ENCODE data around the gene CNNM1. TPM values are rescaled to one million over a fixed set of nuclear protein-coding genes. Genes with fewer than 3 reads are reported as not detected.

Gene CNNM1
- total and polyA plus RNA-seq, 5 donors from 2014 or later: 0.07 TPM; not detected in 4

- Histone ChIP-seq H3K9me3 (ENCODE audit: control insufficient read depth in 2 of 2, low read length in 2 of 2) (no peaks in the 10 kb centered on the region), H3K27ac (ENCODE audit: insufficient read depth, low read length, poor library complexity, severe bottlenecking) (no peak overlapping the region), H3K4me3 (ENCODE audit: low read depth, low read length) (no peak overlapping the region), H3K36me3 (ENCODE audit: control insufficient read depth, insufficient read depth, low read length) (peaks cover 18% of the 10 kb centered on the region), H3K4me1 (ENCODE audit: control insufficient read depth, insufficient read depth, low read length, poor library complexity, severe bottlenecking) (no peaks in the 10 kb centered on the region), H3K27me3 (ENCODE audit: control insufficient read depth, insufficient read depth, low read length) (no peaks in the 10 kb centered on the region)
- DNase-seq (no peak), ATAC-seq (ENCODE audit: low read depth in 2 of 2) (no peak)
- peaks cover 3% of the 10 kb centered on the region for H3K36me3 Mint-ChIP-seq
- peaks cover 9% of the 10 kb centered on the region for H3K27me3 Mint-ChIP-seq
- H3K27ac Mint-ChIP-seq: no peak overlapping the region
- no peaks in the 10 kb centered on the region for H3K9me3 Mint-ChIP-seq
- H3K4me1 Mint-ChIP-seq: peaks cover 0 to 10% (median 3%) of the 10 kb centered on the region in 4 donors
- no peak overlapping the region for H3K4me3 Mint-ChIP-seq
These were observed 64.5 kb downstream of the CNNM1 start for GRCh38 chr10:99393683-99394082.

- ATAC-seq (ENCODE audit: low read depth in 2 of 2) (no peak), DNase-seq (no peak)
- Mint-ChIP-seq H3K4me1 (peaks cover 0 to 10% (median 3%) of the 10 kb centered on the region in 4 donors), H3K4me3 (no peak overlapping the region), H3K36me3 (peaks cover 9% of the 10 kb centered on the region), H3K27me3 (peaks cover 7% of the 10 kb centered on the region), H3K9me3 (no peaks in the 10 kb centered on the region), H3K27ac (peak overlapping the region in 1 of 3 donors; percentile 63)
- Histone ChIP-seq H3K4me3 (ENCODE audit: low read depth, low read length) (no peak overlapping the region), H3K9me3 (ENCODE audit: control insufficient read depth in 2 of 2, low read length in 2 of 2) (no peaks in the 10 kb centered on the region), H3K36me3 (ENCODE audit: control insufficient read depth, insufficient read depth, low read length) (peaks cover 21% of the 10 kb centered on the region), H3K27me3 (ENCODE audit: control insufficient read depth, insufficient read depth, low read length) (no peaks in the 10 kb centered on the region), H3K4me1 (ENCODE audit: control insufficient read depth, insufficient read depth, low read length, poor library complexity, severe bottlenecking) (no peaks in the 10 kb centered on the region), H3K27ac (ENCODE audit: insufficient read depth, low read length, poor library complexity, severe bottlenecking) (no peak overlapping the region)
These were observed 65.1 kb downstream of the CNNM1 start for GRCh38 chr10:99394256-99394655.

GRCh38 chr10:99394761-99395386 is 65.7 kb downstream of the CNNM1 start:
- H3K36me3 Mint-ChIP-seq: peaks cover 11% of the 10 kb centered on the region
- Histone ChIP-seq H3K27me3 (ENCODE audit: control insufficient read depth, insufficient read depth, low read length) (no peaks in the 10 kb centered on the region), H3K4me3 (ENCODE audit: low read depth, low read length) (no peak overlapping the region), H3K36me3 (ENCODE audit: control insufficient read depth, insufficient read depth, low read length) (peaks cover 26% of the 10 kb centered on the region), H3K27ac (ENCODE audit: insufficient read depth, low read length, poor library complexity, severe bottlenecking) (no peak overlapping the region), H3K9me3 (ENCODE audit: control insufficient read depth in 2 of 2, low read length in 2 of 2) (no peaks in the 10 kb centered on the region), H3K4me1 (ENCODE audit: control insufficient read depth, insufficient read depth, low read length, poor library complexity, severe bottlenecking) (no peaks in the 10 kb centered on the region)
- H3K4me3 Mint-ChIP-seq: no peak overlapping the region
- H3K9me3 Mint-ChIP-seq: no peaks in the 10 kb centered on the region
- H3K27me3 Mint-ChIP-seq: peaks cover 7% of the 10 kb centered on the region
- no peak for DNase-seq
- peaks cover 0 to 10% (median 3%) of the 10 kb centered on the region in 4 donors for H3K4me1 Mint-ChIP-seq
- ATAC-seq (ENCODE audit: low read depth in 2 of 2): no peak
- H3K27ac Mint-ChIP-seq: peak overlapping the region in 2 of 3 donors; percentile 55 to 63

GRCh38 chr10:99395750-99396445 is 66.7 kb downstream of the CNNM1 start:
- no peak overlapping the region for H3K4me3 ChIP-seq (ENCODE audit: low read depth, low read length)
- H3K27ac ChIP-seq (ENCODE audit: insufficient read depth, low read length, poor library complexity, severe bottlenecking): no peak overlapping the region
- H3K9me3 Mint-ChIP-seq: no peaks in the 10 kb centered on the region
- H3K27me3 ChIP-seq (ENCODE audit: control insufficient read depth, insufficient read depth, low read length): no peaks in the 10 kb centered on the region
- peaks cover 11% of the 10 kb centered on the region for H3K36me3 Mint-ChIP-seq
- DNase-seq (no peak), ATAC-seq (ENCODE audit: low read depth in 2 of 2) (no peak)
- peaks cover 0 to 10% (median 3%) of the 10 kb centered on the region in 4 donors for H3K4me1 Mint-ChIP-seq
- H3K36me3 ChIP-seq (ENCODE audit: control insufficient read depth, insufficient read depth, low read length): peaks cover 29% of the 10 kb centered on the region
- peak overlapping the region in 1 of 3 donors; percentile 63 for H3K27ac Mint-ChIP-seq
- no peaks in the 10 kb centered on the region for H3K4me1 ChIP-seq (ENCODE audit: control insufficient read depth, insufficient read depth, low read length, poor library complexity, severe bottlenecking)
- no peak overlapping the region for H3K4me3 Mint-ChIP-seq
- no peaks in the 10 kb centered on the region for H3K27me3 Mint-ChIP-seq
- H3K9me3 ChIP-seq (ENCODE audit: control insufficient read depth in 2 of 2, low read length in 2 of 2): no peaks in the 10 kb centered on the region

- no peak overlapping the region for H3K27ac Mint-ChIP-seq
- H3K36me3 Mint-ChIP-seq: peaks cover 15% of the 10 kb centered on the region
These were observed 67.3 kb downstream of the CNNM1 start for GRCh38 chr10:99396471-99396870.

GRCh38 chr10:99399664-99400063 is 70.5 kb downstream of the CNNM1 start:
- peaks cover 54% of the 10 kb centered on the region for H3K36me3 ChIP-seq (ENCODE audit: control insufficient read depth, insufficient read depth, low read length)
- no peaks in the 10 kb centered on the region for H3K9me3 Mint-ChIP-seq
- no peak overlapping the region for H3K27ac Mint-ChIP-seq
- H3K36me3 Mint-ChIP-seq: peaks cover 24% of the 10 kb centered on the region
- H3K27ac ChIP-seq (ENCODE audit: insufficient read depth, low read length, poor library complexity, severe bottlenecking): no peak overlapping the region
- H3K4me3 ChIP-seq (ENCODE audit: low read depth, low read length): no peak overlapping the region
- DNase-seq: no peak
- no peak for ATAC-seq (ENCODE audit: low read depth in 2 of 2)
- H3K9me3 ChIP-seq (ENCODE audit: control insufficient read depth in 2 of 2, low read length in 2 of 2): no peaks in the 10 kb centered on the region
- peaks cover 0 to 5% (median 2%) of the 10 kb centered on the region in 4 donors for H3K4me1 Mint-ChIP-seq
- no peaks in the 10 kb centered on the region for H3K27me3 ChIP-seq (ENCODE audit: control insufficient read depth, insufficient read depth, low read length)
- H3K27me3 Mint-ChIP-seq: no peaks in the 10 kb centered on the region
- H3K4me3 Mint-ChIP-seq: no peak overlapping the region
- H3K4me1 ChIP-seq (ENCODE audit: control insufficient read depth, insufficient read depth, low read length, poor library complexity, severe bottlenecking): no peaks in the 10 kb centered on the region

More at GRCh38 chr10:99396471-99396870, 67.3 kb downstream of the CNNM1 start:
- H3K4me3 ChIP-seq (ENCODE audit: low read depth, low read length): no peak overlapping the region
- peaks cover 33% of the 10 kb centered on the region for H3K36me3 ChIP-seq (ENCODE audit: control insufficient read depth, insufficient read depth, low read length)
- H3K27me3 Mint-ChIP-seq: no peaks in the 10 kb centered on the region
- H3K27me3 ChIP-seq (ENCODE audit: control insufficient read depth, insufficient read depth, low read length): no peaks in the 10 kb centered on the region
- ATAC-seq (ENCODE audit: low read depth in 2 of 2) (no peak), DNase-seq (no peak)
- H3K9me3 ChIP-seq (ENCODE audit: control insufficient read depth in 2 of 2, low read length in 2 of 2): no peaks in the 10 kb centered on the region
- peaks cover 0 to 10% (median 3%) of the 10 kb centered on the region in 4 donors for H3K4me1 Mint-ChIP-seq
- no peak overlapping the region for H3K4me3 Mint-ChIP-seq
- H3K27ac ChIP-seq (ENCODE audit: insufficient read depth, low read length, poor library complexity, severe bottlenecking): no peak overlapping the region
- no peaks in the 10 kb centered on the region for H3K4me1 ChIP-seq (ENCODE audit: control insufficient read depth, insufficient read depth, low read length, poor library complexity, severe bottlenecking)
- no peaks in the 10 kb centered on the region for H3K9me3 Mint-ChIP-seq

GRCh38 chr10:99403674-99404073 is 74.5 kb downstream of the CNNM1 start:
- no peak overlapping the region for H3K27ac Mint-ChIP-seq
- DNase-seq (no peak), ATAC-seq (ENCODE audit: low read depth in 2 of 2) (no peak)
- H3K36me3 ChIP-seq (ENCODE audit: control insufficient read depth, insufficient read depth, low read length): peaks cover 53% of the 10 kb centered on the region
- no peaks in the 10 kb centered on the region for H3K27me3 ChIP-seq (ENCODE audit: control insufficient read depth, insufficient read depth, low read length)
- no peak overlapping the region for H3K27ac ChIP-seq (ENCODE audit: insufficient read depth, low read length, poor library complexity, severe bottlenecking)
- peaks cover 50% of the 10 kb centered on the region for H3K36me3 Mint-ChIP-seq
- no peaks in the 10 kb centered on the region for H3K4me1 ChIP-seq (ENCODE audit: control insufficient read depth, insufficient read depth, low read length, poor library complexity, severe bottlenecking)
- no peaks in the 10 kb centered on the region for H3K9me3 ChIP-seq (ENCODE audit: control insufficient read depth in 2 of 2, low read length in 2 of 2)
- H3K4me3 ChIP-seq (ENCODE audit: low read depth, low read length): no peak overlapping the region
- H3K27me3 Mint-ChIP-seq: no peaks in the 10 kb centered on the region
- H3K4me1 Mint-ChIP-seq: no peaks in the 10 kb centered on the region
- H3K9me3 Mint-ChIP-seq: no peaks in the 10 kb centered on the region
- no peak overlapping the region for H3K4me3 Mint-ChIP-seq

- Mint-ChIP-seq H3K9me3 (no peaks in the 10 kb centered on the region), H3K27me3 (no peaks in the 10 kb centered on the region), H3K4me3 (no peak overlapping the region), H3K27ac (no peak overlapping the region), H3K4me1 (peaks cover 0 to 3% (median 1%) of the 10 kb centered on the region in 4 donors), H3K36me3 (peaks cover 46% of the 10 kb centered on the region)
- no peak for DNase-seq
- ATAC-seq (ENCODE audit: low read depth in 2 of 2): no peak
- Histone ChIP-seq H3K36me3 (ENCODE audit: control insufficient read depth, insufficient read depth, low read length) (peaks cover 41% of the 10 kb centered on the region), H3K4me1 (ENCODE audit: control insufficient read depth, insufficient read depth, low read length, poor library complexity, severe bottlenecking) (no peaks in the 10 kb centered on the region), H3K9me3 (ENCODE audit: control insufficient read depth in 2 of 2, low read length in 2 of 2) (no peaks in the 10 kb centered on the region), H3K27me3 (ENCODE audit: control insufficient read depth, insufficient read depth, low read length) (no peaks in the 10 kb centered on the region), H3K4me3 (ENCODE audit: low read depth, low read length) (no peak overlapping the region), H3K27ac (ENCODE audit: insufficient read depth, low read length, poor library complexity, severe bottlenecking) (no peak overlapping the region)
These were observed 77.0 kb downstream of the CNNM1 start for GRCh38 chr10:99406149-99406548.

Data from CD4-positive, CD25-positive, alpha-beta regulatory T cell (primary cell).